Fibroblast of upper back skin (primary cell): ENCODE data around the gene CCDC68.
"Not testable (repeated sequence)": the region's sequence is repeated elsewhere in the genome, so short reads cannot be mapped to it uniquely, and the experiment has no call there.

Source experiments
- DNase-seq: peaks from one replicate; pipeline ENCODE4 v3.0.0-alpha.2; 2013

CCDC68 gene

DNA sequence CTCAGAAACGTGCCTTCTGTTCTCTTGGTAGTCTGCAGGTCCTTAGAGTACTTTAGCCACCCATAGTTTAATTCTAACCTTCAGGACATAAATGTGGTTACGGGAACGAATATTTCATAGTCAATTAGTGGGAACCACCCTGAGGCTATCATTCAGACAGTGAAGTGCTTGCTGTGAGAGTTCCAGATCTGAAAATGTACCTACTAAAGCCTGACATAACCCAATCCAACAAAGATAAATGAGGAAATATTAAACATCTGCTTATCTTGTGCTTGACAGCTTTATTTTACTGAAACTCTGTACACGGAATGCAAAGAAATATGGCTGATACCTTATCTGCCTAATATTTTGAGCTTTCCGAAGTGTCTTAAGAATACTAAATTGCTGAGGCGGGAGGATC, 88.0 kb downstream of the CCDC68 start:
- no peak for DNase-seq

- DNase-seq: no peak
These were observed 92.1 kb downstream of the CCDC68 start for GRCh38 chr18:54867131-54867530.

DNA sequence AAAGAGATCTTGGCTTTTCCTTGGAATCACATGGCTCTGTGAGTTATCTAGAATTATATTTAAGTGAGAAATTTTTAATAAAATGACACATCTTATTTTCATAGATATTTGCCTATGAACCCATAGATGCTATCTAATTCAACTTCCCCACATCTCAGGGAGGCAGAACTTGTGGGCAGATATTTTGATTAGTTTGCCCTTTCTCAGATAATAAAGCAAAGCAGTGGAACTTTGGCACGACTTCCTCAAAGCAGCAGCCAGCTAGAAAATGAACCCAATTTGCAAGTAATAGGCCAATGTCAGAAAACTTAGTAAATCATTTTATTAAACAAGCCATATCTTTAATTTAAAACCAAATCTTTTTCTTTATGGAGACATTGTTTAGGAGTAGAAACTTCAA, 98.3 kb downstream of the CCDC68 start:
- no peak for DNase-seq

DNA sequence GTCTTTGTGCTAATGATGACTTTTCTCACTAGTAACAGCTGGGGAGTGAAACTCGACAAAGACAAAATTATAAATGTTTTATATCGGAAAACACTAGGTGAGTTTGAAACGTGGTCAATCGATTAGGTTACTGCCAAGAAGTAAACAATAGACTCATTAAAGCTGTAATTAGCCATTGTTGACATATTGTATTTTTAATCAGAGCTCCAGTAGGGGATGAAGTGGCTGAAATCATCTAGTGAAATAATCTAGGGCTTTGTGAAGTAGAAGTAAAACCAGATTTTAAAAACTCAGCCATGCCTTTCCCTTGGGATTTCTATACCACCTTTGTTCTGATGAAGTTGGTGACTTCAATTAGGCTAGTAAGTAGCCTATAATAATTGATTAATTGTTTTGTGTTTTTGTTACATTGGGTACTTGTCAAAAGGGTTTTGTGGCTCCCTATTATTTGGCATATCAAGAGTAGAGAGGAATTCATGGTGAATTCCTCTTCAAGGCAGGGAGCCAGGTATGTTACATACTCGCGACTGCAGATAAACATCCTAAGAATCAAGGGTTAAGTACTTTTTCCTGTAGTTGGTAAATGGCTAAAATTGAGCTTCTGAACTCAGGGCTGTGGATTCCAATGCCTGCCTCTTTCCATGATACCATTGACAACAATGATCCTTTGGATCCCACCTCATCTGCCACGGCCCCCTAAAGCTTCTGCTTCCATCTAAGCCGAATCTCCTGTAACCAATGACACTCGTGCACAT, 99.4 kb downstream of the CCDC68 start:
- DNase-seq: no peak

DNA sequence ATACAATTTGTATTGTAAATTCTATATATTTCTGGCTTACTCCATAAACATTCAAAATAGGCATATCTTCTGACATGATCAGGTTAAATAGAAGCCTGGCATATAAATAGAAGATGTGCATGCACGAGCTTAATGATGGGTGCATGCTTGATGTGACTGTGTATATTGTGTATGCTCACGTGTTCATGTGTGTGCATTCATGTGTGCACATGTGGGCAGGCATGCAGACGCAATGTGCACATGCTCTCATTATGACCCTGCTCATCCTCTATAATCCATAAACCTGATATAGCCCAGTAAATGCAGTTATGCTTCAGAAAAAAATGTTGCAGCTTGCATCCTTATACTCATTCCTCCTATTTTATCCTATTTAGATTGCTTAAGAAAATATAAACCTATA, 101.8 kb downstream of the CCDC68 start:
- DNase-seq: no peak

- no peak for DNase-seq
These were observed 103.1 kb downstream of the CCDC68 start for GRCh38 chr18:54856105-54856646.

DNA sequence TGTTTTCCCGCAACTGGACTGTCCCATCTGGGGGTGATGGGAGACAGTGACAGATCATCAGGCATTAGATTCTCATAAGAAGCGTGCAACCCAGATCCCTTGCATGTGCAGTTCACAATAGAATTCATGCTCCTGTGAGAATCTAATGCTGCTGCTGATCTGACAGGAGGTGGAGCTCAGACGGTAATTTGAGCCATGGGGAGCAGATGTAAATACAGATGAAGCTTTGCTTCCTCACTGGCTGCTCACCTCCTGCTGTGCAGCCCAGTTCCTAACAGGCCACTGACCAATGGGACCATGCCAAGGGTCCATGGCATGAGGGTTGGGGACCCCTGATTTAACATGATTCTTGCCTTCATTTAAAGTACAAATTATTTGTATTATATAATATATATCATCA, 104.2 kb downstream of the CCDC68 start:
- not testable (repeated sequence) for DNase-seq

GRCh38 chr18:54852780-54853675, 106.2 kb downstream of the CCDC68 start:
- DNase-seq: no peak
